DMS79 treated with DMSO at 0.1 percent for 48 hours (cell line): ENCODE results near the gene SOX18.

ENCODE experiments used
- DNase-seq: peaks from one replicate; lab custom pipeline; 2025; lab: John Stamatoyannopoulos, UW

The SOX18 gene

DNA sequence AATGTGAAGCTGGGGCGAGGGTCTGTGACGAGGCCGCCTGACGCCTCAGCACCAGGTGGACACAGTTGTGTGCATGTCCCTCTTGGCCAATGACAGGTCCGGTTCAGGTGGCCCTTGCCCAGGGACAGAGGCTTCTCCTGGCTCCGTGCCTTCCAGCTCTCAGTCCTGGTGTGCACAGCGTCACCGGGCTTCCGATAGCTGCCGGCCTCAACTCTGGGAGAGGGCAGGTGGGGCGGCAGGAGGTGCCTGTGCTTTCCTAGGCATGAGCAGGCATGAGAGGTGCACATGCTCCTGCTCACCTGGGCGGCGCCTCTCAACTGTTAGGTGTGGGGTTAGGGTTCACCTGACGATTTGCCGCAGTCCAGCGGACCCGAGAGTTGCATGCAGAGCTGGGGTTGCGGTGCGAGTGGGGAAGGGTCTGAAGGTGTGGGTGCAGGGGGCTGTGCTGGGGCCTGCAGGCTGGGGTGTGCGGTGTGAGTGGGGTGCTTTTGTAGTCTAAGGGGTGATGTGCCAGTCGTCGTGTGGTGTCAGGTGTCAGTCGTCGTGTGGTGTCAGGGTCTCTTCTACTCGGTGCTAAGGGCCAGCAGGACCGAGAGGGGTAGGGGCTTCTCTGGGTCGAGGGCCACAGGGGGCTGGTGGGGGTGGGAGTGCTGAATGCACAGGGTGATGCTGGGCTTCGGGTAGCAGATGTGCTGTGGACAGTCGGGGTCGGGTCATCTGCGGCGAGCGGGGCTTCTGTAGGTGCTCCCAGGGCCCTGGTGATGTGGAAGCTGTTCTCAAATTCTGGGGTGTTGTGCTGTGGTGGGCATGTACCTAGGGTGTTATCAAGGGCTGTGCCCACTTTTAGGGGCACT is 3.8 kb upstream of the SOX18 start:
- DNase-seq = no peak

DNA sequence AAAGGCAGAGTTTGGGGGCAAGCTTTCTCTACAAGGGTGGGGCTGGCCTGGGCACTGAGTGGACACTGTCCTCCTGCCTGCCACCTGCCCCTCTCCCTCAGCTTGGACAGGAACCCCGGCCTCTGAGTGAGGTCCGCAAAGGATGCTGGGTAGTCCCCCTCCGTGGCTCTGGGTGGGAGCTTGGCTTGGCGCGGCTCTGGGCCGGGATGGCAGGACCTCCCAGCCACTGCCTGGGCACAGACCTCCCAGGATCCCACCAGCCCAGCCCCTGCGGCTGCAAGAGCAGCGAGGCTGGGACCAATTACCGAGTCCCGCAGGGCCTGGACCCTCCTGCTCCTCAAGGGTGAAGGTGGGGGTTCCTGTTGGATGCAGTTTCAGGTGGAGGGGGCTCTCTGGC is 2.9 kb upstream of the SOX18 start:
- no peak for DNase-seq

DNA sequence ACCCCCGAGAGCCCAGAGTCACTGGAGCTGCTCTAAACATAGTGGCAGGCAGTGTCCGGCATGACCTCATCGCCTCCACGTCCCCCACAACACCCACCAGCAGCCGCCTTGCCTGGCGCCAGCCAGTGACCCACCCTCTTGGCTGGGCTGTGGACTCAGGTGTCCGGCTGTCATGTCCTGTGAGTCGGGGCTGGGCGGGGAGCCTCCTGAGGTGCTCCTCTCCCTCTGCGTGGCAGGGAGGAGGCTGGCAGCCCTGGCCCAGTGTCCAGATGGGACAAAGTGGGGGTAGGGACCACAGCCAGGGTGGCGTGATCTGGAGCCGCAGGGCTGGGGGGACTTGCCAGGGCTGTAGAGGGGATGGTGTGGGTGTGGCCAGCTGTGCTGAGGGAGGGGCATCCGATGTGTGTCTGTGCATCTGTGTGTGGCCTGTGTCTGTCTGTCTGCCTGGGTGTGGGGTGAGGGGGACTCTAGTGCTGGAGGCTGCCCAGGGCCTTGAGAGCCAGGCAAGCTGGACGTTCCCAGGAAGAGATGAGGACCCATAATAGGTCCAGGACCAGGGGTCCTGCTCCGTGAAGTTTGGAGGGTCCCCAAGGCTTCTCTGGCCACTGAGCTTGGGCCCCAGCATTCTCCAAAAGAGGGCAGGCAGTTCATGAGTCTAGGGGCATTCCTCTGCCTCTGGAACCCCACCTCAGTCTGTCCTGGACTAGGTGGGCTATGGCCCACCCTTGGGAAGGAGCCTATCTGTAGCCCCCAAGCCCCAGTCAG is 2.3 kb upstream of the SOX18 start:
- DNase-seq = no peak

DNA sequence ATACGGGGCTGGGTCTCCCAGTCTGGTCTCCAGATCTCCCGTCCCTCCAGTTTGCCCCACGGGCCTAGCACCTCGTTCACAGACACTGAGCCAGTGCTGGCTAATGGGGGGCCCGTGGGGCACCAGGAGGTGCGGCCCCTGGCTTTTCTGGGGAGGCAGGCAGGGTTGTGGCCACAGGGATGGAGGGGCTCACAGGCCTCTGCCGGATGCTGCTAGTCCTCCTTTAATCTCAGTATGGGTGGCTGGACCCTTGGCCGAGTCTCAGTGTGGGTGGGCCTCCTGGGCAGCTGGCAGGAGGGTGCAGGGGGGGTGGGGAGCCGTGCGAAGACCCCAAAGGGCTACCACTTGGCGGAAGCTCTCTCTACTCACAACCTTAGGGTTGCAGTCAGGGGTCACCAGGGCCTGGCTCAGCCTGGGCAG is 1.6 kb upstream of the SOX18 start:
- DNase-seq = no peak

DNA sequence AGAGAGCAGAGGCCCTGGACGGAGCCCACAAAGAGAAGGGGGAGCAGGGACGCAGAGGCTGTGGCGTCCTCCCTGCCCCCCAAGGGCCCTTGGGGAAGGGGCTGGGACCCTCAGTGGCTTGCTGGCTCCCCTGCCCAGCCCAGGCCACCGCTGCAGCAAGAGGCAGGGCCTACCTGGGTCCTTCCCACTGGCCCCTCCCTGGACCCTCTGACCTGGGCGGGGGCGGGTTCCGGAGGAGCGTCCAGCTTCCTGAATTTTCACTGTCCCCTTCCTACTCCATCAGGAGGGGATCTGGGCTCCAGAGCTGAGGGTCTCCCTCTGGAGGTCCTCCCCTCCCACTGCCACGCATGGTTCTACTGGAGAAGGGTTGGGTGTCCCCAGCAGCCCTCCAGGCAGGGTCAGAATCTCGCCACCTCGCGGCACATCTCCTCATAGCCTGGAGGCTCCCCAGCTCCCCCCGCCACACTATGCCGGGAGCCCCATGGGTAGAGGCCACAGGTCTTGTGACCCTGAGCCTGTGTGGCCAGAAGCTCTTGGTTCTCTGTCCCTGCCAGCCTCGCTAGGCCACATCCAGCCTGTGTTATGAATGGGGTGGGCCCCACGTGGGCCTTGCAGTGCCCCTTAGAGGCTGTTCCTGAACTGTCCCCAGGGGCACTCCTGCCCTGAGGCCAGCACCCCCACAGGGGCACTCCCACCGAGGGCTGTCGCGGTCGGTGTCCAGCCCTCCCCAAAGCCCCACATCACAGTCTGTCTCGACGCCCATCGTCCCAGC is 1.0 kb upstream of the SOX18 start:
- DNase-seq = no peak

DNA sequence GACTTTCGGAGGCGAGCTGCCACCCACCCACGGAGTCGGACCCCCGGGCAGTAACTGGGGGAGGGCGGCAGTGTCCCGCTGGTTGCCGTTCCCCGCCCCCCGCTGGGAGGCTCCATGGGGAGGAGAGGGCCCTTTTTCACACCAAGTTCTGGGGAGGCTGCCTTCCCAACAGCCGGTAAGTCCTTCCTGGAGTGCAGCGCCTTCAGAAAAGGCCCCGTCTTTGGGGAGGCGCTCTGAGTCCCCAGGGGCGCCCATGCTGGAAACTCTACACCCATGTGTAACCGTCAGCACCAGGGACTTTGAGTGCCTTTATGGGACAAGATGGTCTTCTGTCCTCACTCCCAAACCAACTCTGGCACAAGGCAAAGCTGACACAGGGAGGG is 430 bp upstream of the SOX18 start:
- no peak for DNase-seq

DNA sequence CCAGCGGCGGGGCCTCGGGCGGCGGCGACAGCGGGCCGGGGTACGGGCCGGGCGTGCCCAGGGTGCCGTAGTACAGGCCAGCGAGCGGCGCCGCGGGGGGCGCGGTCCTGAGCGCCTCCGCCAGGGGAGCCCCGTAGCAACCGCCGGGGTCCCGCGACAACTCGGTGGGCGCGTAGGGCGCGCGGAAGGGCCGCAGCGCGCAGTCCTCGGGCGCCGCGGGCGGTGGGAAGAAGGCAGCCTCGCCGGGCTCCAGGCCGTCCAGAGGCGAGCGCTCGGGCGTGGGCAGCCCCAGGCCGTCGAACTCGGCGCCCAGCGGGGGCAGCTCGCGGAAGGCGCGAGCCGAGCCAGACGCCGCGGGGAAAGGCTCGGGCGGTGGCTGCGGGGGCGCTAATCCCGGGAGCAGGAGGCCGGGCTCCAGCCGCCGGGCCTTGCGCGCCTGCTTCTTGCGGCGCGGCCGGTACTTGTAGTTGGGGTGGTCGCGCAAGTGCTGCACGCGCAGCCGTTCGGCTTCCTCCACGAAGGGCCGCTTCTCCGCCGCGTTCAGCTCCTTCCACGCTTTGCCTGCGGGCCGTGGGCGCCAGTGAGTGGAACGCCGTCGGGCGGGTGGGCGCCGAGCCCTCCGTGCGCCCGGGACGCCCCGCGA is 916 bp downstream of the SOX18 start:
- no peak for DNase-seq

DNA sequence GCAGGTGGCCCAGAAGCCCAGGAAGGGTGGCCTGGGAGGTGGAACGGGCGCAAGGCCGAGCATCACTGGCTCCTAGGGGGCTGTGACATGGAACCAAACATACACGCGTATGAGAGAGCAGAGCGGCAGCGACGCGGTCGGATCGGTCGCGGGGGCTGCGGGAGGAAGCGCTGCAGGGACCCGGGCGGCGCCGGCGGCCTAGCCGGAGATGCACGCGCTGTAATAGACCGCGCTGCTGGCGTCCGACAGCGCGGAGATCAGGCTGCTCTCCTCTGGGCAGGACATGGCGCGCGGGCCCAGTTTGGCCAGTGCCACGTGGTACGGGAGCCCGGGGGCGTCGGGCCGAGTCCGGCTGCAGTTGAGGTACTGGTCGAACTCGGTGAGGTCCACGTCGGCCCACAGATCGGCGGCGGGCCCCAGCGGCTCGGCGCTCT is 1.5 kb downstream of the SOX18 start:
- DNase-seq = no peak

DNA sequence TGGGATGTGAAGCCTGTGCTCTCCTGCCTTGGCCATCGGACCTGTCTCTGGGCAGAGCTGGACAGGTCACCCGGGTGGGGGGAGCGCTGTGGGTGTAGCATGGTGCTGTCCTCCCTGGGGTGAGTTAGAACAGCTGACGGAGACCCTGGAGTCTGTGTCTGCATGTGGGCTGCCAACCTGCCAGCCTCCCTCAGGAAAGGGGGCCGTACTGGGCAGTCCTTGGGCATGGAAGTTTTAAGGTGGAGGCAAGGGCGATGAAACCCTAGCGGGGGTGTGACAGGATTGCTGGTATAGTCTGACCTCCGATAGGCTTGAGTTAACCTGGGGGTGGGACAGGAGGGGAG is 2.4 kb downstream of the SOX18 start:
- DNase-seq = no peak

DNA sequence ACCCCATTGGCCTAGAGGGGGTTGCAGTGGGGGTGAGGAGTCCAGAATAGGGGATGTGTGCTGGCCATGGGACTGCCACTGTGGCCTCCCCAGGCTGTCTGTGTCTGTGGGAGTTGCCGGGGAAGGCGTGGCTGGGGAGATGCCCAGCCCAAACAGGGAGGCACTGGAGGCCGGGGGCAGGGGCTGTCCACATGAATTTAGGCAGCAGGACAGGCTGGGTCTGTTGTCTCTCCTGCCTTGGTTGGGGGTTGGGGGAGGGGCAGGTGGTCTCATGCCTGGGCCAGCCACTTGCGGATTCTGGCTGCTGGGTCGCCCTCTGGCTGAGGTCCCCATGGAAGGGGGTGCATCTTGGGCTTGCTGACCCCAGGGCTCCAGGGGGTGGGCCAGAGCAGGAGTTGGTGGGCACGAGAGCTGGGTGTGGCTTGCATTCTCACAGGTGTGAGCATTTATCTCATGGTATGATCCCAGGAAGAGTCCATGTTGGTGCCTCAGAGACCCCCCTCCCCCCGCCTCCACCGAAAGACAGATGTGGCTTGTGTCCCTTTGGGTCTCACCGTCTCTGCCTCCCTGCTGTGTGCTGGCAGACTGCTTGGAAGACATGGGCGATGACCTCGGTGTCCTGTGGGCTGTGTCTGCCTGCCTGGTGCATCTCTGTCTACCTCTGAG is 4.0 kb downstream of the SOX18 start:
- no peak for DNase-seq

DNA sequence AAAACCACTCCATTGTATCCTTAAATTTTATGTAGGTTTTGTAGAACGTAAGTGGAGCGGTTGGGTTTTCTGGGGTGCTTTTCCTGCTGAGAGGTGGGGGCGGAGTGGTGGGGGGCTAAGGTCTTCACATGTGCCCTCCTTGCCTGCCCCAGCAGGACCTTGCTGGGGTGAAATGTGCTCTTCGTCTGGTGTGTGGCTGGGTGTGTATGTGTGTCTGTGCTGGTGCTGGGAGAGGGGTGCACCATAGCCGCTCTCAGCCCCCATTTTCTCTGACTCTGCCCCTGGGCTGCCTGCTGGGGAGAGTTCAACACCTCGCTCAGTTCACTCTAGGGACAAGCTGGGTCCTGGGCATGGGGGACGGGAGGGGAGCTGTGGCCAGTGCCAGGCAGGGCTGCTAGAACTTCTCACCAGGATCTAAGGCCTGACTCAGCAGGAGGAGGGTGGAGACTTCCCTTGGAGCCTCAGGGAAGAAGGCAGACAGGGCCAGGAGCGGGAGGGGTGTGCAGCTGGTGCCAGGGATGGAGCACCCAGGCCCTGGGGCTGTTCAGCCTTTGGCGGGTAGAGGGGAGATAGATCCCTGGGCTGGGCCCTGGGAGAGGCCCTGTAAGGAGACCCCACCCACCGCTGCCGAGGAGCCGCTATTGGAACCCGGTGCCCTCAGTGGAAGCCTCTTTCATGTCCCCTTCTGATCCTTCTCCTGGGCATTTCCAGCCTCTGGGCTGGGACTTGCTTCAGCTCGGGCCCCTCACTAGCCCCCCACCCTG is 4.8 kb downstream of the SOX18 start:
- DNase-seq = no peak

DNA sequence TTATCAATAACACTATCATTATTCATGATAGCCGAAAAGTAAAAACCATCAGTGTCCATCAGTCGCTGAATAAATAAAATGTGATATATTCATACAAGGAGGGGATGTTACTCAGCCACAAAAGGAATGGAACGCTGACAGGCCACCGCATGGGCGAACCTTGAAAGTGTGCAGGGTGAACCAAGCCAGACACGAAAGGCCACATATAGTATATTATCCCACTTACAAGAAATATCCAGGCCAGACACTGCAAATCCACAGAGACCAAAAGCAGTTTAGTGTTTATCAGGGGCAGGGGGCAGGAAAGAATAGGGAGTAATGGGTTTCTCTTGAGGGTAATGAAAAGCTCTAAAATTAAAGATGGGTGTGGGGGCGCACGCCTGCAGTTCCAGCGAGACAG is 5.7 kb downstream of the SOX18 start:
- DNase-seq = no peak

DNA sequence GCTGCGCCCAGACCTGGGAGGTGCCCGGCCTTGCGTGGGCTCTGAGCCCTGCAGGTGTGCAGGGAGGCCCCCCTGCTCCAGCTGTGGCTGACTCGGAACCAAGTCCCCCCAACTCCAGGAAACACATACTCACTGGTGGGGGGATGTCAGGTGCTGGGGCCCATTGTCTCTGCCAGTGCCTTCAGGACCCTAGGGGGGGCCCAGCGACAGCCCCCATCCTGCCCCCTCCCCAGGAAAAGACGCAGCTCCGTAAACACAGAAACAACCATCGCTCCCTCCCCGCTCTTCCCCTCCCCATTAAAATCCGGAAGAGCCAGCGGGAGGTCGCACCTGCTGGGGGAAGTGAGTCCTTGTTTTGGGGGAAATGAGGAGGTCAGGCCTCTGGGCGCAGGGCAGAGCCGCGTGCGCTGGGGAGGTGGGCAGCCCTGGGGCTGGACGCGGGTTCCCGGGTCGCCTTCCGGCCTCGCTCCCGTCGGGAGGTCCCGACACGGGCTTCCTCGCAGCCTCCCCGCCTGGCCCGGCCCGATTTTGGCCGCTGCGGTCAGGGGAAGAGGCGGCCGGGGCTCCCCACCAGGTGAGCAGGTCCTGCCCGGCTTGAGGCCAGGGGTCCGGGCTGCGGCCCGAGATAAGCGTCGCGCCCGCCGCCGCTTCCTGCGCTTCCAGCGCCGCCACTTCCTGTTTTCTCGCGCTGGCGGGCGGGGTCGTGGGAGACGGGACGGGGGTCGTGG is 7.2 kb downstream of the SOX18 start:
- DNase-seq = peak; percentile 17

DNA sequence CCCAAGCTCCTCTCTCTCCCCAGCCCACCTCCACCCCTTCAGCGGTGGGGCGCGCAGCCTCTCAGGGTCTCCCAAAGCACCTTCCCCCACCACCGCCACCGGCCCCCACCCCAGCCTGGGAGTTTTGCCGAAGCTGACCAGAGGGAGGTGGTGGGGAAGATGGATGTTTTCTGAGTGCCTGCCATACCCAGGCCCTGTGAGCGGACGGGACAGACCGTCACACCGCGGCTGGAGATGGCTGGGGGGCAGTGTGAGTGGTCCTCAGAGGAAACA is 7.7 kb downstream of the SOX18 start:
- DNase-seq = no peak

DNA sequence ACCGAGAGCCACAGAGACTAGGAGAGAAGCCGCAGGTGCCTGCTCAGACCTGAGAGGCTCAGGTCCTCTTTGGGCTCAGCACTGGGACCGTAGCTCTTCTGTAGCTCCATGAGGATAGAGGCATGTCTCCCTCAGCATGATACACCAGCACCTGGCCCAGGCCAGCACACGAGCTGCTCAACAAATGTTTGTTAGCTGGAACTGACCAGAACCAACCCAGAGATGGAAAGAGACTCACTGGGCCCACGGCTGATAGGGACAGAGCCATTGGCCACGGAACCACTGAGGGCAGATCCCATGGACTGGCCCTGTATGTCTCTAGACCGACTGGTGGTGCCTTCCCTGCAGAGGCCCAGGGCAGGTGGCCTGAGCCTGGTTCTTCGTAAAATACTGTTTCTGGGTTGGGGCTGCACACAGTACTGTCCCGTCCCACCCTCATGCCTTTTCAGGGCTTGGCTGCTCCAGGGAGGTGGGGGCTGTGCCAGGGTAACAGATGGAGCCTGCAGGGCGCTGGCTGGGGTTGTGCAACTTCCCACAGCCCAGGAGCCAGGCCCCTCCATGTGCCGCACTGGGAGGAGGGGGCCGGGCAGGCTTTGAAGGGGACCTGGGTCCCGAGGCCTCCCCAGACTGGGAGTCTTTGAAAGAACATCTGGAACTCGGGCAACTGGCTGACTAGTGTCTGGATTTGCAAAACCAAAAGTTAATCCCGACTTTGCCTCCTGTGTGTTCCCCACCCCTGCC is 8.2 kb downstream of the SOX18 start:
- DNase-seq = no peak

DNA sequence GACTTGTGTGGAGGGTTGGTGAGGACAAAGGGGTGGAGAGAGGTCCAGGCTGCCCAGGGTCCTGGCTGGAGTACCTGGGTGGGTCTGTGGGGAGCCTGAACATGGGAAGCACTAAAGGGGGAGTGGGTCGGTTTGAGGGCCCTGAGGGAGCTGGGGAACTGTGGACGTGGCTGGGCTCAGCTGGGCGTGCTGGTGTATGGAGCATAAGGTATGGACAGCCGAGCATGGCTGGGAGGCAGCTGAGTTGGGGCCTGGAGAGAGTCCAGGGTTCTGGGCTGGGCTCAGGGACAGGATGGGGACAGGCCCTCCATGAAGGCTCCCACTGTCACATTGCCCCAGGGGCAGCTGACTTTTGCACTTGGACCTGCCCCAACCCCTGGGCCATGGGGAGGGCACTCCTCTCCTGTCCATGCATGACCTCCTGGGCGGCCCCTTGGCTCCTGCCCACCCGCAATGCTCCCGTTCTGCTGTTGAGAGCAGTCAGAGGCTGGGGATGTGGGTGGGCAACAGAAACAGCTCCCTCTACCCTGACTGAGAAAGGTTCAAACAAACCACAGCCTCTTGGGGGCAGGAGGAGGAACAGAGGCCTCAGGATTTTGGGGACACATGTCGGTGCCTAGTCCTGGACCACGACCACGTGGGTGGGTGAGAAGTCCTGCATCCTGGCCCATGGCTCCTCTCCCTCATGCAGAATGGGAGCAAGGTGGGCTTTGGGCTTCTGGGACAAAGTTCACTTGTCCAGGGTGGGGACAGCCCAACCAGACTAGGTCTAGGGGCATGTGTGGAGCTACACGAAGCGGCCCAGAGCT is 9.0 kb downstream of the SOX18 start:
- DNase-seq = no peak

DNA sequence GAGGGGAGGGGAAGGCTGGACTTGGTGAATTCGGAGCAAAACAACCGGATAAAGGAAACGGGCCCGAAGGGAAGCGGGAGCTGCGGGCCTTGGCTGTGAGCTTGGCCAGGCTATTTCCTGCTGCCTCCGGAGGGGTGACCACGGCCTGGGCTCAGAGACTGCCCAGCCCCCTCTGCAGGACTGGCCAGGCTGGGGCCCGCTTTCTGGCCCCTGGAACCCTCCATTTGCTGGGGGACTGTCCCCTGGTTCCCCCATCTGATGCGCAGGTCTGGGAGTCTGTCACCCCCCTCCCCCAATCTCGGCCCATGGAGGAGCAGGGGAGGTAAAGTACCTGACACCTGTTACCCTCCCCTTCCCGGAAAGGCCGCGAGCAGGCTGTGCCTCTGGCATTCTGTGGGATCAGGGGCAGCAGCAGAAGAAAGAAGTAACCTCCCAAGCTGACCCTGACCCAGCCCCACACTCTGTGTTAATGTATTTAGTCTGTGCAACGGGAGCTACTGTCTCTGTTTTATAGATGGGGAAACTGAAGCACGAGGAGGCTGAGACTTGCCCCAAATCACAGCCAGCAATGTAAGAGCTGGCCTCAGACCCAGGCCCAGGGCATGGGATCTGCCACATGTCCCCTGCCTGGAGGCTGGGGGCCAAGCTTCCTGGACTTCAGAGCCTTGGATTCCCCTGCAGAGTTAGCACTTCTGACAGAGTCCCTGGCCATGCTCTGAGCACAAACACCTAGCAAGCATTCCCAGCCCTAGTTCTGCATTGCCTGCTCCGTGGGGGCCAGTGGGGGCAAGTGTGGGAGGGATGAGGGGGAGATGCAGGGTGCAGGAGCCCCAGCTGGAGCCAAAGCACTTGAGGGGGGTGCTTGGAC is 9.9 kb downstream of the SOX18 start:
- no peak for DNase-seq
